Thyroid gland (tissue), 4 donors: ENCODE measurements around the gene STYX.

ENCODE experiments used
- POLR2A ChIP-seq, 2 donors: fragments of 450-650 bp; IDR thresholded peaks; one replicate each; pipeline ENCODE4 v1.6.1; 2017; ENCODE audit warnings: antibody characterized with exemption in 2 of 2, mild to moderate bottlenecking in 2 of 2, moderate library complexity in 1 of 2
- TF ChIP-seq, protein P1 (sequence below), 6 experiments: fragments of 200-600 bp in 3 of 6; fragments of 450-650 bp in 3 of 6; sonication (generic) in 3 of 6; IDR thresholded peaks; one replicate each; pipeline ENCODE4 v1.5.1; 2016 to 2019; ENCODE audit warnings: antibody characterized with exemption in 6 of 6, mild to moderate bottlenecking in 2 of 6, inconsistent platforms in 1 of 6, moderate library complexity in 1 of 6

DNA sequence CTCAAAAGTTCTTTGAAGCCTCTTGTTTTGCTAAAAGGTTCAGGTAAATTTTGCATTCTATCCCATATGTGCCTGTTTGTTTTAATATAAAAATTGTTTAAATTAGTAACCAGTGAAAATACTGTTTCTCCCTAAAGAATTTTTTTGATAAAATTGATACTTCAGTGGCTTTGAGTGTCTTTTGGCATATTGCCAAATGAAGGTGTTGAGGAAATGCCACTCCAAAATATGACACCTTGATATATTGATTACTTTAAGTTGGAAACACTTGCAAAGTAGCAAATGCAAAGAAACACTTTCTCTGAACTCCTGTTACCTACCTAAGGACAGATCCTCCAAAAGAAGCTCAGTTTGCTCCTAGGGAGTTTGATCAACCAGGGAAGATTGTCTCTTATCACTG is 8.4 kb downstream of the STYX start:
- no peak for TF ChIP-seq POLR2A (IDR thresholded peaks at IDR 0.05)
- TF ChIP-seq, protein P1, sequence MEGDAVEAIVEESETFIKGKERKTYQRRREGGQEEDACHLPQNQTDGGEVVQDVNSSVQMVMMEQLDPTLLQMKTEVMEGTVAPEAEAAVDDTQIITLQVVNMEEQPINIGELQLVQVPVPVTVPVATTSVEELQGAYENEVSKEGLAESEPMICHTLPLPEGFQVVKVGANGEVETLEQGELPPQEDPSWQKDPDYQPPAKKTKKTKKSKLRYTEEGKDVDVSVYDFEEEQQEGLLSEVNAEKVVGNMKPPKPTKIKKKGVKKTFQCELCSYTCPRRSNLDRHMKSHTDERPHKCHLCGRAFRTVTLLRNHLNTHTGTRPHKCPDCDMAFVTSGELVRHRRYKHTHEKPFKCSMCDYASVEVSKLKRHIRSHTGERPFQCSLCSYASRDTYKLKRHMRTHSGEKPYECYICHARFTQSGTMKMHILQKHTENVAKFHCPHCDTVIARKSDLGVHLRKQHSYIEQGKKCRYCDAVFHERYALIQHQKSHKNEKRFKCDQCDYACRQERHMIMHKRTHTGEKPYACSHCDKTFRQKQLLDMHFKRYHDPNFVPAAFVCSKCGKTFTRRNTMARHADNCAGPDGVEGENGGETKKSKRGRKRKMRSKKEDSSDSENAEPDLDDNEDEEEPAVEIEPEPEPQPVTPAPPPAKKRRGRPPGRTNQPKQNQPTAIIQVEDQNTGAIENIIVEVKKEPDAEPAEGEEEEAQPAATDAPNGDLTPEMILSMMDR (IDR thresholded peaks at IDR 0.05) = no peak
